Neural cell (in vitro differentiated cells): ENCODE measurements around the gene LYPD6B. TPM values are rescaled to one million over a fixed set of nuclear protein-coding genes. Genes with fewer than 3 reads are reported as not detected.

ENCODE experiments used
- H2AFZ ChIP-seq: fragments of 200-600, 300-800 bp; sonication (generic), shearing (Covaris generic); 2 replicates; pipeline ENCODE4 v1.6.0; 2014; ENCODE audit warnings: low read depth, mild to moderate bottlenecking, antibody characterized with exemption, low read length, moderate library complexity
- H3F3A ChIP-seq: fragments of 200-600 bp; shearing (Covaris generic); 2 replicates; pipeline ENCODE4 v1.6.1; 2016; ENCODE audit warnings: mild to moderate bottlenecking, moderate library complexity, mixed read lengths, antibody characterized with exemption, low read length; ENCODE audit not compliant: insufficient read depth, poor library complexity, severe bottlenecking
- H3K27ac ChIP-seq: fragments of 200-600, 300-800 bp; sonication (generic), shearing (Covaris generic); 2 replicates; pipeline ENCODE4 v1.5.1; 2014; ENCODE audit warnings: mild to moderate bottlenecking, low read length, moderate library complexity
- H3K27me3 ChIP-seq: fragments of 300-800, 200-600 bp; sonication (generic), shearing (Covaris generic); 2 replicates; pipeline ENCODE4 v1.6.0; 2014; ENCODE audit warnings: mild to moderate bottlenecking, low read depth, low read length, moderate library complexity; ENCODE audit not compliant: insufficient read depth
- H3K36me3 ChIP-seq: fragments of 300-800, 200-600 bp; sonication (generic), shearing (Covaris generic); 2 replicates; pipeline ENCODE4 v1.5.1; 2014; ENCODE audit warnings: mild to moderate bottlenecking, antibody characterized with exemption, low read length, moderate library complexity; ENCODE audit not compliant: insufficient read depth
- H3K4me2 ChIP-seq: fragments of 300-800, 200-600 bp; sonication (generic), shearing (Covaris generic); 2 replicates; pipeline ENCODE4 v1.6.0; 2014; ENCODE audit warnings: mild to moderate bottlenecking, low read length
- H3K4me3 ChIP-seq: fragments of 300-800, 200-600 bp; sonication (generic), shearing (Covaris generic); 2 replicates; pipeline ENCODE4 v1.5.1; 2014; ENCODE audit warnings: mild to moderate bottlenecking, low read length, moderate library complexity
- H3K79me2 ChIP-seq: fragments of 200-600 bp; shearing (Covaris generic); replicated peaks from 2 replicates; pipeline ENCODE4 v1.6.0; 2014; ENCODE audit warnings: mild to moderate bottlenecking, low read length, moderate library complexity; ENCODE audit not compliant: insufficient read depth
- H3K9ac ChIP-seq: fragments of 300-800, 200-600 bp; sonication (generic), shearing (Covaris generic); 2 replicates; pipeline ENCODE4 v1.6.1; 2016; ENCODE audit warnings: mild to moderate bottlenecking, low read length, mixed read lengths
- H3K9me2 ChIP-seq: fragments of 200-600 bp; shearing (Covaris generic); 2 replicates; pipeline ENCODE4 v1.6.1; 2016; ENCODE audit warnings: mild to moderate bottlenecking, low read length, mixed read lengths; ENCODE audit not compliant: insufficient read depth
- H3K9me3 ChIP-seq: fragments of 200-600, 300-800 bp; sonication (generic), shearing (Covaris generic); 2 replicates; pipeline ENCODE4 v1.6.1; 2016; ENCODE audit warnings: mild to moderate bottlenecking, mixed run types, low read length, moderate library complexity, mixed read lengths
- H4K20me1 ChIP-seq: fragments of 200-600 bp; shearing (Covaris generic); 2 replicates; pipeline ENCODE4 v1.6.1; 2016; ENCODE audit warnings: mild to moderate bottlenecking, mixed run types; ENCODE audit not compliant: insufficient read depth
- EP300 ChIP-seq: fragments of 450-650 bp; conservative IDR thresholded peaks from 2 replicates; pipeline ENCODE4 v1.6.1; 2014; ENCODE audit warnings: antibody characterized with exemption, mild to moderate bottlenecking, moderate library complexity; ENCODE audit not compliant: poor library complexity, severe bottlenecking
- EZH2 ChIP-seq: fragments of 200-600, 300-800 bp; shearing (Covaris generic), sonication (generic); IDR thresholded peaks from 2 replicates; pipeline ENCODE4 v1.6.1; 2014; ENCODE audit warnings: antibody characterized with exemption, low read length, borderline replicate concordance, mild to moderate bottlenecking; ENCODE audit not compliant: insufficient read depth, poor library complexity, severe bottlenecking
- MXI1 ChIP-seq: fragments of 450-650 bp; conservative IDR thresholded peaks from 2 replicates; pipeline ENCODE4 v1.6.1; 2014; ENCODE audit warnings: antibody characterized with exemption, mild to moderate bottlenecking; ENCODE audit not compliant: poor library complexity, severe bottlenecking
- POLR2AphosphoS5 ChIP-seq: IDR thresholded peaks from 2 replicates; pipeline ENCODE4 v1.6.1; 2012
- RAD21 ChIP-seq: fragments of 450-650 bp; conservative IDR thresholded peaks from 2 replicates; pipeline ENCODE4 v1.6.1; 2014; ENCODE audit warnings: antibody characterized with exemption, mild to moderate bottlenecking, moderate library complexity
- SMC3 ChIP-seq: fragments of 450-650 bp; conservative IDR thresholded peaks from 2 replicates; pipeline ENCODE4 v1.6.1; 2014; ENCODE audit warnings: antibody characterized with exemption, mild to moderate bottlenecking, moderate library complexity; ENCODE audit not compliant: poor library complexity
- TAF1 ChIP-seq: IDR thresholded peaks from 2 replicates; pipeline ENCODE4 v1.6.1; 2012; ENCODE audit warnings: low read depth
- polyA plus RNA-seq: library from polyadenylated mRNA; depleted of rRNA; stranded (reverse); fragments of >200 nt; gene quantifications from 2 replicates; pipeline ENCODE4 v1.2.3, GENCODE V29; 2014
- TF ChIP-seq, protein P1 (sequence below): fragments of 450-650 bp; IDR thresholded peaks from 2 replicates; pipeline ENCODE4 v1.5.1; 2014; ENCODE audit warnings: antibody characterized with exemption, mild to moderate bottlenecking, moderate library complexity; ENCODE audit not compliant: poor library complexity, severe bottlenecking
- TF ChIP-seq, protein P2 (sequence below): IDR thresholded peaks from 2 replicates; pipeline ENCODE4 v1.6.1; 2012; ENCODE audit warnings: borderline replicate concordance

Gene LYPD6B
- polyA plus RNA-seq, 1 donor from 2014 or later = 0.68 TPM

DNA sequence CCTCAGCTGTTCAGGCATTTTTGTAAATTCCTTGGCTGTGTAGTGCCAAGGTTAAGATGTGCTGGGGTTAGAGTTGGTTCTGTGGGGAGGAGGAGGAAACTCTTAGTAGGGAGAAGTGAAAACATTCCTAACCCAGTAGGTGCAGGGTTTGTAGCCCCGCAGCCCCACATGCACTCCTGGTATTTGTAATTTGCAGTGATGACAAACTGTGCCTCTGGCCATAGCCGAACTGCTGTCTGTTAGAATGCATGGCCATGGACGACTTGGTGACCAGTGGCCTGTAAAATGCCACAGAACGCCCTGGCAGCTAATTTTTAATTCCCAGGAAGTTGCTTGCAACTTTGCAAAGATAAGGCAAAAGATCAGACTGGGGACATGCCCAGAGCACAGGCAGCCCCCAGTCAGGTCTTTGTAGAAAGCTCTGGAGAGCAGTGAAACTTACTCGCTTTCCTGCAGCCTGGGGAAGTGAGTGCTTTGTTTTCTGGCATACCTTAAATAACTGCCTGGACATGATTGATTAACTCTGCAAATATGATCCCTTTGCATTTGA, 38.4 kb downstream of the LYPD6B start:
- Histone ChIP-seq H3K9me3 (no peaks in the 10 kb centered on the region), H3F3A (no peaks in the 10 kb centered on the region), H3K27me3 (no peaks in the 10 kb centered on the region), H2AFZ (no peak overlapping the region), H3K4me2 (no peak overlapping the region), H3K79me2 (no peaks in the 10 kb centered on the region), H3K36me3 (no peaks in the 10 kb centered on the region), H3K27ac (no peak overlapping the region), H3K9ac (no peak overlapping the region), H4K20me1 (no peaks in the 10 kb centered on the region), H3K9me2 (no peaks in the 10 kb centered on the region), H3K4me3 (no peak overlapping the region)
- TF ChIP-seq RAD21 (no peak), SMC3 (no peak)

DNA sequence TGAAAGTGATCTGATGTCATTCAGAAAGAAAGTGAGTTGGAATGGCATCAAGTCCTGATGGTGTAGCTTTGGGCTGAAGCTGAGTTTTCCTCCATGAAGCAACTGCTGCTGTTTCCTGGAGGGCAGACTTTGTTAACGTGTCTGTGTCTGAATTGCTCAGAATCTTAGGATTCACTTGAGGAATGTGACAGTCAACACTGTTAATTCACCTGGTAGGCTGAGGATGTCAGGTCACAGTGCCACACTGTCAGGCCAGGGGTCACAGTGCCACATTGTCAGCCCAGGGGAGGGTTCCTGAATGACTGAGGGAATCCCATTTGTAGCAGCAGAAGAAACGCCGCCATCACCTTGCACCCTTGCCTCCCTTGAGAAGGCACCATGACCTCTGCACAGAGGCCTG, 39.4 kb downstream of the LYPD6B start:
- Histone ChIP-seq H3K36me3 (no peaks in the 10 kb centered on the region), H3K9ac (no peak overlapping the region), H3K4me2 (no peak overlapping the region), H3K27ac (no peak overlapping the region), H3K9me2 (no peaks in the 10 kb centered on the region), H3K9me3 (no peaks in the 10 kb centered on the region), H3F3A (no peaks in the 10 kb centered on the region), H3K4me3 (no peak overlapping the region), H4K20me1 (no peaks in the 10 kb centered on the region), H3K79me2 (no peaks in the 10 kb centered on the region), H2AFZ (no peak overlapping the region), H3K27me3 (no peaks in the 10 kb centered on the region)
- TF ChIP-seq EP300 = no peak
- TF ChIP-seq EZH2 = no peak
- no peak for TF ChIP-seq MXI1
- TF ChIP-seq, protein P1, sequence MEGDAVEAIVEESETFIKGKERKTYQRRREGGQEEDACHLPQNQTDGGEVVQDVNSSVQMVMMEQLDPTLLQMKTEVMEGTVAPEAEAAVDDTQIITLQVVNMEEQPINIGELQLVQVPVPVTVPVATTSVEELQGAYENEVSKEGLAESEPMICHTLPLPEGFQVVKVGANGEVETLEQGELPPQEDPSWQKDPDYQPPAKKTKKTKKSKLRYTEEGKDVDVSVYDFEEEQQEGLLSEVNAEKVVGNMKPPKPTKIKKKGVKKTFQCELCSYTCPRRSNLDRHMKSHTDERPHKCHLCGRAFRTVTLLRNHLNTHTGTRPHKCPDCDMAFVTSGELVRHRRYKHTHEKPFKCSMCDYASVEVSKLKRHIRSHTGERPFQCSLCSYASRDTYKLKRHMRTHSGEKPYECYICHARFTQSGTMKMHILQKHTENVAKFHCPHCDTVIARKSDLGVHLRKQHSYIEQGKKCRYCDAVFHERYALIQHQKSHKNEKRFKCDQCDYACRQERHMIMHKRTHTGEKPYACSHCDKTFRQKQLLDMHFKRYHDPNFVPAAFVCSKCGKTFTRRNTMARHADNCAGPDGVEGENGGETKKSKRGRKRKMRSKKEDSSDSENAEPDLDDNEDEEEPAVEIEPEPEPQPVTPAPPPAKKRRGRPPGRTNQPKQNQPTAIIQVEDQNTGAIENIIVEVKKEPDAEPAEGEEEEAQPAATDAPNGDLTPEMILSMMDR = no peak
- no peak for TF ChIP-seq RAD21
- TF ChIP-seq POLR2AphosphoS5 = no peak
- no peak for TF ChIP-seq SMC3
- TF ChIP-seq TAF1 = no peak
- TF ChIP-seq, protein P2, sequence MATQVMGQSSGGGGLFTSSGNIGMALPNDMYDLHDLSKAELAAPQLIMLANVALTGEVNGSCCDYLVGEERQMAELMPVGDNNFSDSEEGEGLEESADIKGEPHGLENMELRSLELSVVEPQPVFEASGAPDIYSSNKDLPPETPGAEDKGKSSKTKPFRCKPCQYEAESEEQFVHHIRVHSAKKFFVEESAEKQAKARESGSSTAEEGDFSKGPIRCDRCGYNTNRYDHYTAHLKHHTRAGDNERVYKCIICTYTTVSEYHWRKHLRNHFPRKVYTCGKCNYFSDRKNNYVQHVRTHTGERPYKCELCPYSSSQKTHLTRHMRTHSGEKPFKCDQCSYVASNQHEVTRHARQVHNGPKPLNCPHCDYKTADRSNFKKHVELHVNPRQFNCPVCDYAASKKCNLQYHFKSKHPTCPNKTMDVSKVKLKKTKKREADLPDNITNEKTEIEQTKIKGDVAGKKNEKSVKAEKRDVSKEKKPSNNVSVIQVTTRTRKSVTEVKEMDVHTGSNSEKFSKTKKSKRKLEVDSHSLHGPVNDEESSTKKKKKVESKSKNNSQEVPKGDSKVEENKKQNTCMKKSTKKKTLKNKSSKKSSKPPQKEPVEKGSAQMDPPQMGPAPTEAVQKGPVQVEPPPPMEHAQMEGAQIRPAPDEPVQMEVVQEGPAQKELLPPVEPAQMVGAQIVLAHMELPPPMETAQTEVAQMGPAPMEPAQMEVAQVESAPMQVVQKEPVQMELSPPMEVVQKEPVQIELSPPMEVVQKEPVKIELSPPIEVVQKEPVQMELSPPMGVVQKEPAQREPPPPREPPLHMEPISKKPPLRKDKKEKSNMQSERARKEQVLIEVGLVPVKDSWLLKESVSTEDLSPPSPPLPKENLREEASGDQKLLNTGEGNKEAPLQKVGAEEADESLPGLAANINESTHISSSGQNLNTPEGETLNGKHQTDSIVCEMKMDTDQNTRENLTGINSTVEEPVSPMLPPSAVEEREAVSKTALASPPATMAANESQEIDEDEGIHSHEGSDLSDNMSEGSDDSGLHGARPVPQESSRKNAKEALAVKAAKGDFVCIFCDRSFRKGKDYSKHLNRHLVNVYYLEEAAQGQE = no peak

DNA sequence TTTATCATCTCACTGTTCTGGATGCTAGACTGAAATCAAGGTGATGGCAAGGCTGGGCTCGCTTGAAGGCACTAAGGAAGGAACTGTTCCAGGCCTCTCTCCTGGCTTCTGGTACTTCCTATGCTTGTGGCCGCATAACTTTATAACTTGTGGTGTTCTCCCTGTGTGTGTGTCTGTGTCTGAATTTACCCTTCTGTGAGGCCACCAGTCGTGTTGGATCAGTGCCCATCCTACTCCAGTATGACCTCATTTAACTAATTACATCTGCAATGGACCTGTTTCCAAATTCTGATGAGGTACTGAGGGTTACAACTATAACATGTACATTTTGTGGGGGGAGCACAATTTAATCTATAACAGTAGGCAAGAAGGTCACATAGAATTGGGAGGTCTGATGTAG, 41.6 kb downstream of the LYPD6B start:
- no peaks in the 10 kb centered on the region for H3K9me2 ChIP-seq
- no peaks in the 10 kb centered on the region for H3F3A ChIP-seq
- H4K20me1 ChIP-seq = no peaks in the 10 kb centered on the region
- H3K4me2 ChIP-seq = no peak overlapping the region
- H3K9ac ChIP-seq = no peak overlapping the region
- no peak overlapping the region for H3K27ac ChIP-seq
- H3K79me2 ChIP-seq = no peaks in the 10 kb centered on the region
- no peaks in the 10 kb centered on the region for H3K9me3 ChIP-seq
- no peak overlapping the region for H3K4me3 ChIP-seq
- no peaks in the 10 kb centered on the region for H3K36me3 ChIP-seq
- H2AFZ ChIP-seq = no peak overlapping the region
- TF ChIP-seq, protein P2 = no peak
- TF ChIP-seq EZH2 (no peak), POLR2AphosphoS5 (no peak)
- no peaks in the 10 kb centered on the region for H3K27me3 ChIP-seq
